Esophagus squamous epithelium (tissue), 5 donors: ENCODE data around the gene SPACA5. TPM values are rescaled to one million over a fixed set of nuclear protein-coding genes. Genes with fewer than 3 reads are reported as not detected.
"Not testable (repeated sequence)": the region's sequence is repeated elsewhere in the genome, so short reads cannot be mapped to it uniquely, and the experiment has no call there.

Experiments used
- DNase-seq: peaks from one replicate; lab custom pipeline; 2025; lab: John Stamatoyannopoulos, UW
- H3K27ac ChIP-seq, 4 donors: fragments of 200-600 bp; sonication (generic); one replicate each; pipeline ENCODE4 v1.5.1; 2016 to 2019; ENCODE audit warnings: mild to moderate bottlenecking in 1 of 4
- H3K27me3 ChIP-seq, 4 donors: fragments of 200-600 bp; sonication (generic); 1 replicate in 3 of 4; 2 replicates in 1 of 4; pipeline versions ENCODE4 v1.5.1 to v1.6.0; 2017 to 2021; ENCODE audit warnings: antibody characterized with exemption in 1 of 4
- H3K36me3 ChIP-seq, 3 donors: fragments of 200-600 bp; sonication (generic); one replicate each; pipeline ENCODE4 v1.5.1; 2016 to 2019
- H3K4me1 ChIP-seq, 3 donors: fragments of 200-600 bp; sonication (generic); one replicate each; pipeline ENCODE4 v1.5.1; 2017 to 2019
- H3K4me3 ChIP-seq, 4 donors: fragments of 200-600 bp; sonication (generic); 1 replicate in 3 of 4; 2 replicates in 1 of 4; pipeline ENCODE4 v1.5.1; 2016 to 2019; ENCODE audit warnings: mild to moderate bottlenecking in 2 of 4, moderate library complexity in 1 of 4
- H3K9me3 ChIP-seq, 3 donors: fragments of 200-600 bp; sonication (generic); one replicate each; pipeline ENCODE4 v1.5.1; 2016 to 2019
- CTCF ChIP-seq, 6 experiments: fragments of 450-650 bp in 4 of 6; fragments of 200-600 bp in 2 of 6; sonication (generic) in 2 of 6; IDR thresholded peaks; one replicate each; pipeline ENCODE4 v1.5.1; 2016 to 2019; ENCODE audit warnings: antibody characterized with exemption in 6 of 6, mild to moderate bottlenecking in 4 of 6, moderate library complexity in 4 of 6
- POLR2A ChIP-seq, 4 donors: fragments of 450-650 bp; IDR thresholded peaks; one replicate each; pipeline ENCODE4 v1.6.1; 2017; ENCODE audit warnings: antibody characterized with exemption in 4 of 4, mild to moderate bottlenecking in 4 of 4, moderate library complexity in 3 of 4
- WGBS, 2 donors: methylation state at CpG; one replicate each; pipeline ENCODE4 v1.1.5; 2018; 5-methylcytosine and 5-hydroxymethylcytosine counted together
- intact Hi-C: fragments of 100-400 bp; cut with DNase I; formaldehyde crosslinking; loops from one replicate; pipeline ENCODE4 v1.15.0; 2022
- total RNA-seq, 4 donors: library from RNA; depleted of rRNA; stranded (reverse); fragments of >200 nt; gene quantifications; one replicate each; pipeline ENCODE4 v1.1.0, GENCODE V29; 2016
- donor health status: DM: yes; HTN: yes; CAD: no.

SPACA5 gene
- total RNA-seq, 4 donors from 2014 or later: not detected

DNA sequence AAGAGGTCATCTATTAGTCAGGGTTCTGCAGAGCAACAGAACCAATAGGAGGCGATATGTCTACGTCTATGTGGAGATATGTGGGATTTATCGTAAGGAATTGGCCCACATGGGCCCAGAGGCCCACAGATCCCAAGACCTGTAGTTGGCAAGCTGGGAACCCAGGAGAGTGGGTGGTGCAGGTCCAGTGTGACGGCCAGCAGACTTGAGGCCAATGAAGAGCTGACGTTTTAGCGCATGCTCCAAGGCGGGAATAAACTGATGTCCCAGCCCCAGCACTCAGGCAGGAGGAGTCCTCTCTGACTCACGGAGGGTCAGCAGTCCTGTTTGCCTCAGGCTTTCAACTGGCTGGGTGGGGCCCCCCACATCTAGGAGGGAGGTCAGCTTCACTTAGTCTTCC, 21.3 kb downstream of the SPACA5 start:
- H3K27me3 ChIP-seq: no peaks in the 10 kb centered on the region
- H3K4me3 ChIP-seq: no peak overlapping the region
- H3K4me1 ChIP-seq: peaks cover 0 to 7% (median 0%) of the 10 kb centered on the region in 3 donors
- no peak overlapping the region for H3K27ac ChIP-seq
- TF ChIP-seq POLR2A (IDR thresholded peaks at IDR 0.05) (no peak), CTCF (IDR thresholded peaks at IDR 0.05) (no peak)
- H3K9me3 ChIP-seq: no peaks in the 10 kb centered on the region
- intact Hi-C loops: loop anchor here (10.0 kb wide), 1 partner anchor 173 kb away; no protein-coding TSS in a partner anchor
- no peak for DNase-seq
- H3K36me3 ChIP-seq: no peaks in the 10 kb centered on the region
- no CpG with 5 or more reads among the region's 8 CpGs for WGBS, 2 donors

DNA sequence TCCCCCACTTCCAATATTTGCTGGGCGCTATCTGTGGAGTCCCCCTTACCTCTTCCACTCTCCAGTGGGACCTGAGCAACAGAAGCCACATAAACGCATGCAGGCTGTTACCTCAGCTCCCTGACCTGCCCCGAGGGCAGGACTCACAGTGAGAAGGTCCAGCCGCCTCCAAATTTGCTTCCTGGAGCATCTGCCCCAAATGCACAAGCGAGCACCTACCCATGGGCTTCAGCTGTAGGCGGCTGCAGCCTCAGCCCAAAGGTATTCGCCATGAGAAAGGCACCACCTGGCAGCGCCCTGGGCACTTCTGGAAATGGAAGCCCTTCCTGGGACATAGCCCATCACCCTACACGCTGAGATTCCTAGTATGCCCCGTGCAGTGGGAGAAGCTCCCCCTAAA, 23.4 kb downstream of the SPACA5 start:
- Histone ChIP-seq H3K4me3 (no peak overlapping the region), H3K4me1 (peaks cover 0 to 7% (median 0%) of the 10 kb centered on the region in 3 donors), H3K9me3 (no peaks in the 10 kb centered on the region), H3K36me3 (no peaks in the 10 kb centered on the region), H3K27me3 (no peaks in the 10 kb centered on the region), H3K27ac (no peak overlapping the region)
- WGBS, 2 donors: 69% methylated on average over 7 of the region's 10 CpGs; no CpG with 5 or more reads in 1 of the 2 donors
- no peak for DNase-seq
- intact Hi-C loops: no loop called here
- TF ChIP-seq POLR2A (IDR thresholded peaks at IDR 0.05): no peak
- no peak for TF ChIP-seq CTCF (IDR thresholded peaks at IDR 0.05)

DNA sequence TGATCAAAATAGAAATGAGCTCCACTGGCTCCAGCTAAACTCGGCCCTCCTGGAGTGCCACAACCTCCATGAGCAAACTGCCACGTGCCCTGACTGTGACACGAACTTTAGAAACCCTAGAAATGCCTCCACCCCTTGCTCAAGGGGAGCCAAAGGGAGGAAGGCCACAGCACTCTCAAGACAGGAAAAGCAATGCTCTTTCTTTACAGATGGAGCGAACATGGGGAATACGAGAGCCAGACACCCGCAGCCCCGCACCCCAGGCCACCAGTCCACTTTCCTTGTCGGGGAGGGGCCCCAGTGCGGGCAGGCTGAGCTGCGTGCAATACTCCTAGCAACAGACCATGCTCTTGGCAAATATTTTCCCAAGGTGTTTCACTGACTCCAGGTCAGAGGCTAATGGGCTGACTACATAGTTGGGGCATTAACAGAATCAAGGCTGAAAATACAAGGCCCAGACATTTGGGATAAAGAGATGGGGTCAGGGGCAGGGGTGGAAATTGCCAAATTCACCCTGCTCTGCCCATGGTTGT, 23.9 kb downstream of the SPACA5 start:
- H3K27ac ChIP-seq, H3K4me1 ChIP-seq, intact Hi-C loops, H3K4me3 ChIP-seq, H3K9me3 ChIP-seq, H3K27me3 ChIP-seq, H3K36me3 ChIP-seq, DNase-seq: not testable (repeated sequence)
- WGBS, 2 donors: 73% methylated on average over 6 of the region's 10 CpGs; no CpG with 5 or more reads in 1 of the 2 donors

- Histone ChIP-seq H3K36me3 (no peaks in the 10 kb centered on the region), H3K27me3 (no peaks in the 10 kb centered on the region), H3K4me3 (no peak overlapping the region), H3K4me1 (no peaks in the 10 kb centered on the region), H3K9me3 (no peaks in the 10 kb centered on the region), H3K27ac (no peak overlapping the region)
- 61 to 73% methylated on average over 4 of the region's 4 CpGs for WGBS, 2 donors
- no peak for DNase-seq
- intact Hi-C loops: no loop called here
- TF ChIP-seq POLR2A (IDR thresholded peaks at IDR 0.05) (no peak), CTCF (IDR thresholded peaks at IDR 0.05) (no peak)
Observed at GRCh38 chrX:48035891-48036290, 29.1 kb downstream of the SPACA5 start.

GRCh38 chrX:48043056-48043455, 36.3 kb downstream of the SPACA5 start:
- no peaks in the 10 kb centered on the region for H3K27me3 ChIP-seq
- H3K9me3 ChIP-seq: no peaks in the 10 kb centered on the region
- H3K4me3 ChIP-seq: no peak overlapping the region
- no peak overlapping the region for H3K27ac ChIP-seq
- H3K36me3 ChIP-seq: no peaks in the 10 kb centered on the region
- H3K4me1 ChIP-seq: peaks cover 0 to 5% (median 0%) of the 10 kb centered on the region in 3 donors
- intact Hi-C loops: no loop called here
- 69 to 82% methylated on average over 4 of the region's 4 CpGs for WGBS, 2 donors
- no peak for TF ChIP-seq POLR2A (IDR thresholded peaks at IDR 0.05)
- TF ChIP-seq CTCF (IDR thresholded peaks at IDR 0.05): no peak
- DNase-seq: no peak
